ENCODE data around the gene KLHL40. TPM values are rescaled to one million over a fixed set of nuclear protein-coding genes. Genes with fewer than 3 reads are reported as not detected.

Gene KLHL40
- total and polyA plus RNA-seq, 9 of the 15 experiments (the other 6 are each of a cell fraction or from before 2014, with no cell fraction given) = not detected

DNA sequence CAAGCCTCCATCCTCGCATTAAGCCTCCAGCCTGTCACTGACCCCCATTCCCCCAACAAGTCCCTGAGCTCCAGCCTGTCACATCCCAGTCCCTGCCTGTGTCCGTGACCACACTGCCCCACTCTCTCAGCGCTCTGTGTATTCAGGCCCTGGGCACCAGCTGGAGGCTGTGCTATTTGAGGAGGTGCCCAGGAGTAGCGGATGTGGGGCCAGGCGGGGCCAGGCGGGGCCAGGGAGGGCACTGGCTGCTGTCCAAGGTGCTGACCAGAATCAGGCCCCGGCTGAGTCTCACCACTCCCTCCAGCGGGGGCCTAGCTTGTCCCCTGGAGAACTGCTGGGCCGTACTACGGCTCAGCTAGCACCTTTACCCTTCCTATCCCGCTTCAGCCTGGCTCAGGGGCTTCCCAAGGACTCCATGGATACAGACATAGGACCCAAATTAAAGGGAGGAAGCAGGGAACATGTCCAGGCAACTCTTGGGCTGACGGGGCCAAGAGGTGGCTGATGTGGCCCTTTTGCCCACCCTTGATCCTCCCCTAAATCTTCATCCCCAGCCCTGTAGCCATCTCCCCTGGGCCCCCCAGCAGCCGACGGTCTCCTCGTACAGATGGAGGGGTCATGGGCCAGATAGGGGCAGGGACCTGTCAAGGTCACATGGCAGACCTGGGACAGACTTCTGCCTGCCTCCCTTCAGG lies 16.2 kb downstream of the KLHL40 start (continued):
- TF ChIP-seq TCF3 (CRISPR knock-in tag; IDR thresholded peaks at IDR 0.05) = 0 out of 2 replicates have a peak, but pooled peaks have one; percentile 10
- TF ChIP-seq NFIC (IDR thresholded peaks at IDR 0.05) = no peak
- TF ChIP-seq ZNF41 (CRISPR knock-in tag; conservative IDR thresholded peaks at IDR 0.05) = no peak
- TF ChIP-seq CTBP1 (IDR thresholded peaks at IDR 0.05; ENCODE audit: borderline replicate concordance) = no peak
- no peak for TF ChIP-seq GTF2F1 (IDR thresholded peaks at IDR 0.05; ENCODE audit: low read depth, low read length)
- TF ChIP-seq NR2C2 (CRISPR knock-in tag; IDR thresholded peaks at IDR 0.05) = peak; percentile 69; the same call in 1 of the 2 replicates
- TF ChIP-seq NR2C2 (tag; IDR thresholded peaks at IDR 0.05) = no peak
- no peak for TF ChIP-seq POLR2AphosphoS2 (IDR thresholded peaks at IDR 0.05; ENCODE audit: low read length)
- TF ChIP-seq, protein P1, sequence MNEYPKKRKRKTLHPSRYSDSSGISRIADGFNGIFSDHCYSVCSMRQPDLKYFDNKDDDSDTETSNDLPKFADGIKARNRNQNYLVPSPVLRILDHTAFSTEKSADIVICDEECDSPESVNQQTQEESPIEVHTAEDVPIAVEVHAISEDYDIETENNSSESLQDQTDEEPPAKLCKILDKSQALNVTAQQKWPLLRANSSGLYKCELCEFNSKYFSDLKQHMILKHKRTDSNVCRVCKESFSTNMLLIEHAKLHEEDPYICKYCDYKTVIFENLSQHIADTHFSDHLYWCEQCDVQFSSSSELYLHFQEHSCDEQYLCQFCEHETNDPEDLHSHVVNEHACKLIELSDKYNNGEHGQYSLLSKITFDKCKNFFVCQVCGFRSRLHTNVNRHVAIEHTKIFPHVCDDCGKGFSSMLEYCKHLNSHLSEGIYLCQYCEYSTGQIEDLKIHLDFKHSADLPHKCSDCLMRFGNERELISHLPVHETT (CRISPR knock-in tag; conservative IDR thresholded peaks at IDR 0.05 in 1 of 2, IDR thresholded peaks at IDR 0.05 in 1 of 2) = 0 out of 4 replicates have a peak, but pooled peaks of 1 of the 2 experiments have one; percentile 32
- TF ChIP-seq, protein P2, sequence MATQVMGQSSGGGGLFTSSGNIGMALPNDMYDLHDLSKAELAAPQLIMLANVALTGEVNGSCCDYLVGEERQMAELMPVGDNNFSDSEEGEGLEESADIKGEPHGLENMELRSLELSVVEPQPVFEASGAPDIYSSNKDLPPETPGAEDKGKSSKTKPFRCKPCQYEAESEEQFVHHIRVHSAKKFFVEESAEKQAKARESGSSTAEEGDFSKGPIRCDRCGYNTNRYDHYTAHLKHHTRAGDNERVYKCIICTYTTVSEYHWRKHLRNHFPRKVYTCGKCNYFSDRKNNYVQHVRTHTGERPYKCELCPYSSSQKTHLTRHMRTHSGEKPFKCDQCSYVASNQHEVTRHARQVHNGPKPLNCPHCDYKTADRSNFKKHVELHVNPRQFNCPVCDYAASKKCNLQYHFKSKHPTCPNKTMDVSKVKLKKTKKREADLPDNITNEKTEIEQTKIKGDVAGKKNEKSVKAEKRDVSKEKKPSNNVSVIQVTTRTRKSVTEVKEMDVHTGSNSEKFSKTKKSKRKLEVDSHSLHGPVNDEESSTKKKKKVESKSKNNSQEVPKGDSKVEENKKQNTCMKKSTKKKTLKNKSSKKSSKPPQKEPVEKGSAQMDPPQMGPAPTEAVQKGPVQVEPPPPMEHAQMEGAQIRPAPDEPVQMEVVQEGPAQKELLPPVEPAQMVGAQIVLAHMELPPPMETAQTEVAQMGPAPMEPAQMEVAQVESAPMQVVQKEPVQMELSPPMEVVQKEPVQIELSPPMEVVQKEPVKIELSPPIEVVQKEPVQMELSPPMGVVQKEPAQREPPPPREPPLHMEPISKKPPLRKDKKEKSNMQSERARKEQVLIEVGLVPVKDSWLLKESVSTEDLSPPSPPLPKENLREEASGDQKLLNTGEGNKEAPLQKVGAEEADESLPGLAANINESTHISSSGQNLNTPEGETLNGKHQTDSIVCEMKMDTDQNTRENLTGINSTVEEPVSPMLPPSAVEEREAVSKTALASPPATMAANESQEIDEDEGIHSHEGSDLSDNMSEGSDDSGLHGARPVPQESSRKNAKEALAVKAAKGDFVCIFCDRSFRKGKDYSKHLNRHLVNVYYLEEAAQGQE (IDR thresholded peaks at IDR 0.05; ENCODE audit: borderline replicate concordance) = peak; percentile 100
- TF ChIP-seq, protein P2 (CRISPR knock-in tag; IDR thresholded peaks at IDR 0.05; ENCODE audit: low read depth) = peak; percentile 99
- TF ChIP-seq, protein P3, sequence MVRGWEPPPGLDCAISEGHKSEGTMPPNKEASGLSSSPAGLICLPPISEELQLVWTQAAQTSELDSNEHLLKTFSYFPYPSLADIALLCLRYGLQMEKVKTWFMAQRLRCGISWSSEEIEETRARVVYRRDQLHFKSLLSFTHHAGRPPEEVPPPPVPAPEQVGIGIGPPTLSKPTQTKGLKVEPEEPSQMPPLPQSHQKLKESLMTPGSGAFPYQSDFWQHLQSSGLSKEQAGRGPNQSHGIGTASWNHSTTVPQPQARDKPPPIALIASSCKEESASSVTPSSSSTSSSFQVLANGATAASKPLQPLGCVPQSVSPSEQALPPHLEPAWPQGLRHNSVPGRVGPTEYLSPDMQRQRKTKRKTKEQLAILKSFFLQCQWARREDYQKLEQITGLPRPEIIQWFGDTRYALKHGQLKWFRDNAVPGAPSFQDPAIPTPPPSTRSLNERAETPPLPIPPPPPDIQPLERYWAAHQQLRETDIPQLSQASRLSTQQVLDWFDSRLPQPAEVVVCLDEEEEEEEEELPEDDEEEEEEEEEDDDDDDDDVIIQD (CRISPR knock-in tag; IDR thresholded peaks at IDR 0.05) = no peak
- TF ChIP-seq ASH1L (IDR thresholded peaks at IDR 0.05; ENCODE audit: borderline replicate concordance, low read depth, partially characterized antibody) = no peak
- TF ChIP-seq SMAD1 (IDR thresholded peaks at IDR 0.05; ENCODE audit: low read depth, low read length, partially characterized antibody) = no peak
- TF ChIP-seq OTX1 (CRISPR knock-in tag; IDR thresholded peaks at IDR 0.05) = no peak
- TF ChIP-seq CCNT2 (IDR thresholded peaks at IDR 0.05; ENCODE audit: borderline replicate concordance, extremely low read depth, insufficient read length, low read depth, low read length) = no peak
